Measurements from ENCODE around the gene LSM4. TPM values are rescaled to one million over a fixed set of nuclear protein-coding genes. Genes with fewer than 3 reads are reported as not detected.

LSM4 gene
- total and polyA plus RNA-seq, 7 donors, result 89.1 to 285 (median 144) TPM

- peaks cover 0 to 37% (median 31%) of the 10 kb centered on the region in 4 donors for H3K4me1 ChIP-seq
These were observed 40.1 kb downstream of the LSM4 start for GRCh38 chr19:18282788-18283141.

GRCh38 chr19:18282021-18282787 lies 40.7 kb downstream of the LSM4 start:
- no peak for DNase-seq
- WGBS, 2 donors, result 3 to 4% methylated on average over 27 of the region's 27 CpGs
- no peaks in the 10 kb centered on the region for H3K9me3 ChIP-seq
- peaks cover 0 to 37% (median 34%) of the 10 kb centered on the region in 4 donors for H3K4me1 ChIP-seq
- no peaks in the 10 kb centered on the region for H3K27me3 ChIP-seq
- peak overlapping the region; percentile 99 to 100 (median 99) for H3K27ac ChIP-seq
- TF ChIP-seq, protein P1, sequence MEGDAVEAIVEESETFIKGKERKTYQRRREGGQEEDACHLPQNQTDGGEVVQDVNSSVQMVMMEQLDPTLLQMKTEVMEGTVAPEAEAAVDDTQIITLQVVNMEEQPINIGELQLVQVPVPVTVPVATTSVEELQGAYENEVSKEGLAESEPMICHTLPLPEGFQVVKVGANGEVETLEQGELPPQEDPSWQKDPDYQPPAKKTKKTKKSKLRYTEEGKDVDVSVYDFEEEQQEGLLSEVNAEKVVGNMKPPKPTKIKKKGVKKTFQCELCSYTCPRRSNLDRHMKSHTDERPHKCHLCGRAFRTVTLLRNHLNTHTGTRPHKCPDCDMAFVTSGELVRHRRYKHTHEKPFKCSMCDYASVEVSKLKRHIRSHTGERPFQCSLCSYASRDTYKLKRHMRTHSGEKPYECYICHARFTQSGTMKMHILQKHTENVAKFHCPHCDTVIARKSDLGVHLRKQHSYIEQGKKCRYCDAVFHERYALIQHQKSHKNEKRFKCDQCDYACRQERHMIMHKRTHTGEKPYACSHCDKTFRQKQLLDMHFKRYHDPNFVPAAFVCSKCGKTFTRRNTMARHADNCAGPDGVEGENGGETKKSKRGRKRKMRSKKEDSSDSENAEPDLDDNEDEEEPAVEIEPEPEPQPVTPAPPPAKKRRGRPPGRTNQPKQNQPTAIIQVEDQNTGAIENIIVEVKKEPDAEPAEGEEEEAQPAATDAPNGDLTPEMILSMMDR (IDR thresholded peaks at IDR 0.05), result peak in 2 of 4 experiments; percentile 19 to 26
- TF ChIP-seq POLR2A (IDR thresholded peaks at IDR 0.05) (peak; percentile 80), EP300 (IDR thresholded peaks at IDR 0.05) (no peak), POLR2AphosphoS5 (IDR thresholded peaks at IDR 0.05) (peak; percentile 39 to 90 (median 70))
- peak overlapping the region; percentile 42 to 64 (median 56) for H3K4me3 ChIP-seq
- H3K36me3 ChIP-seq, result peaks cover 0 to 12% (median 10%) of the 10 kb centered on the region in 4 donors
- intact Hi-C loops (cut with DNase I), result loop anchor here (1.0 to 5.0 kb wide), 2 partner anchors 8 to 135 kb away; partner anchors contain the start of gene SSBP4

More at GRCh38 chr19:18282788-18283141, 40.1 kb downstream of the LSM4 start:
- intact Hi-C loops (cut with DNase I), result loop anchor here (1.0 to 5.0 kb wide), 2 partner anchors 8 to 135 kb away; partner anchors contain the start of gene SSBP4
- TF ChIP-seq POLR2AphosphoS5 (IDR thresholded peaks at IDR 0.05) (no peak), EP300 (IDR thresholded peaks at IDR 0.05) (no peak), POLR2A (IDR thresholded peaks at IDR 0.05) (no peak)
- TF ChIP-seq, protein P1 (IDR thresholded peaks at IDR 0.05), result no peak
- 13 to 46% methylated on average over 4 of the region's 4 CpGs for WGBS, 2 donors
- Histone ChIP-seq H3K4me3 (peak overlapping the region in 3 of 4 donors; percentile 53 to 64 (median 58)), H3K27me3 (no peaks in the 10 kb centered on the region), H3K36me3 (peaks cover 0 to 12% (median 10%) of the 10 kb centered on the region in 4 donors), H3K27ac (peak overlapping the region; percentile 99 to 100 (median 99)), H3K9me3 (no peaks in the 10 kb centered on the region)
- no peak for DNase-seq

DNA sequence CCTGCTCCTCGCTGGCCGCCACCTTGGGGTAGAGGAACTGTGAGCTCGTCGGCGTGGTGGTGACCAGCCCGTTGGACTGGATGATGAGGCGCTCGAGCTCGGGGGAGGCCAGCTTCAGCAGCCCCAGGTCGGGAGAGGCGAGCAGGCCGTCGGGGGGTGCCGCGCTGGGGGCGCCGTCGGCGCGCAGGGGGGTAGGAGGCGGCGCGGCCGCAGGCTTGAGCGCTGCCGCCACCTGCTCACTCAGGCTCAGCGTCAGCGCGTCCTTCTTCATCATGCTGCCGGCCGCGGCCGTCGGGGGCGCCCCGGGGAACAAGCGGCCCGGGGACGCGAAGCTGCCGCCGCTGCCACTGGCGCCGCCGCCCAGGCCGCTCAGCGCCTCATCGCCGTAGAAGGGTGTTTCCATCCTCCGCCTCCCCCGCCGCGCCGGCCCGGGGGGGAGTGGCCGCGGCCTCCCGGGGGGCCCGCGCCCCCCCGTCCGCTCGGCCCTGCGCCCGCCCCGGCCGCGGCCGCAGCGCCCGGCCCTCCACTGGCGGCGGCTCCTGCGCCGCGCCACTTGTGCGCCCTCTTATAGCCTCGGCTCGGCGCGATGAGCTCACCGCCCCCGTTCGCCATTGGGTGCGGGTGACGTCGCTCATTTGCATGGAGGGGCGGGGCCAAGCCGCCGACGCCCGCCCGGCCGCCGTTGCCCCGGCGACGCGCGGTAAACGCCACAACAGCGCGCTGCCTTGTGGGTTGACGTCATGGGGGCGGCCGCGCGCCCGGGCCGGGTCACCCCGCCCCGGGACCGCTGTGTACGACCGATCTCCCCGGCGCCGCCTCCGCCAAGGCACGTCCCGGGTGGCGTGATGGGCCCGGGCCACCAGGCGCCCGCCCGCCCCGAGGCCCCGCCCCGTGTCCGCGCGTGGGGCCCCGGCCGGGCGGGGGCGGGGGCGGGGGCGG lies 41.5 kb downstream of the LSM4 start, which contains the start of gene JUND:
JUND (minus strand) TSS at position 541 of the 939 bp plus-strand sequence; CDS start at position 403, 138 bp downstream.
- Histone ChIP-seq H3K9me3 (no peaks in the 10 kb centered on the region), H3K27me3 (no peaks in the 10 kb centered on the region), H3K4me3 (peak within 1 kb of the TSS; percentile 77 to 98 (median 97)), H3K27ac (peak within 1 kb of the TSS; percentile 99 to 100 (median 100)), H3K4me1 (peaks cover 0 to 46% (median 41%) of the 10 kb centered on the region in 4 donors), H3K36me3 (peaks cover 0 to 12% (median 10%) of the 10 kb centered on the region in 4 donors)
- WGBS, 2 donors, result 1% methylated on average over 138 of the region's 138 CpGs
- intact Hi-C loops (cut with DNase I), result loop anchor here (1.0 to 5.0 kb wide), 2 partner anchors 9 to 136 kb away; partner anchors contain the start of gene SSBP4
- DNase-seq, result peak; percentile 99
- peak; percentile 7 to 34 for TF ChIP-seq POLR2A (IDR thresholded peaks at IDR 0.05)
- TF ChIP-seq POLR2AphosphoS5 (IDR thresholded peaks at IDR 0.05), result peak; percentile 95 to 100 (median 98)
- TF ChIP-seq, protein P1 (IDR thresholded peaks at IDR 0.05), result no peak
- TF ChIP-seq EP300 (IDR thresholded peaks at IDR 0.05), result peak in 3 of 4 donors; percentile 42 to 85 (median 83)

Measured in sigmoid colon (tissue), 7 donors.